ENCODE measurements around the gene NR3C1.

DNA sequence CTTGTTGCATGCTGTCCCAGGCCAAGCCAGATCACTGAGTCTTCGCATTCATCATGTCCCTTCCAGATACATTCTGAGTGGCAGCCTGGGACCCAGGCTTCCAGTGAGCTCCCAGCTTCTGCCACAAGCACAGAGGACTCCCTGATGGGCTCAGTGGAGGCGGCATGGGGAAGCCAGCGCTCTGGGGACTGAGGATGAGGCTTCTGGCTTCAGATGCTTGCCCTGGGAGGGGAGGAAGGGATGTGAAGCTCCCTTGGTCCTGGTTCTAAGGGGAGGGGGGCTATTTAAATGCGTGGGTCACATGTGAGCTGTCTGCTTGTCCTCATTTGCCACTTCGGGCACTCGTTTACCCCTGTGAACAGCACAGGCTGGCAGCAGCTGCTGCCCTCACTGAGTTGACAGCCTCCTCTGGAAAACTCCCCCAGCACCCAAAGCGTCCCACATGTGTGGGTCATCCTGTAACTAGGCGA lies 174.0 kb downstream of the NR3C1 start:
- TF ChIP-seq EP300 (IDR thresholded peaks at IDR 0.05) (no peak), POLR2A (IDR thresholded peaks at IDR 0.05) (no peak)
- TF ChIP-seq, protein P1, sequence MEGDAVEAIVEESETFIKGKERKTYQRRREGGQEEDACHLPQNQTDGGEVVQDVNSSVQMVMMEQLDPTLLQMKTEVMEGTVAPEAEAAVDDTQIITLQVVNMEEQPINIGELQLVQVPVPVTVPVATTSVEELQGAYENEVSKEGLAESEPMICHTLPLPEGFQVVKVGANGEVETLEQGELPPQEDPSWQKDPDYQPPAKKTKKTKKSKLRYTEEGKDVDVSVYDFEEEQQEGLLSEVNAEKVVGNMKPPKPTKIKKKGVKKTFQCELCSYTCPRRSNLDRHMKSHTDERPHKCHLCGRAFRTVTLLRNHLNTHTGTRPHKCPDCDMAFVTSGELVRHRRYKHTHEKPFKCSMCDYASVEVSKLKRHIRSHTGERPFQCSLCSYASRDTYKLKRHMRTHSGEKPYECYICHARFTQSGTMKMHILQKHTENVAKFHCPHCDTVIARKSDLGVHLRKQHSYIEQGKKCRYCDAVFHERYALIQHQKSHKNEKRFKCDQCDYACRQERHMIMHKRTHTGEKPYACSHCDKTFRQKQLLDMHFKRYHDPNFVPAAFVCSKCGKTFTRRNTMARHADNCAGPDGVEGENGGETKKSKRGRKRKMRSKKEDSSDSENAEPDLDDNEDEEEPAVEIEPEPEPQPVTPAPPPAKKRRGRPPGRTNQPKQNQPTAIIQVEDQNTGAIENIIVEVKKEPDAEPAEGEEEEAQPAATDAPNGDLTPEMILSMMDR (IDR thresholded peaks at IDR 0.05), result no peak

Measured in sigmoid colon (tissue), 4 donors.